PFSK-1 (cell line): ENCODE measurements around the gene CMYA5.

Source experiments
- FOXP2 ChIP-seq: optimal IDR thresholded peaks from 2 replicates; pipeline ENCODE3; 2011; ENCODE audit warnings: borderline replicate concordance, control low read depth, inconsistent platforms; ENCODE audit not compliant: insufficient read depth; ENCODE audit errors: extremely low read length, extremely low read depth
- POLR2AphosphoS5 ChIP-seq: IDR thresholded peaks from 2 replicates; pipeline ENCODE4 v1.6.1; 2012; ENCODE audit warnings: low read depth, mild to moderate bottlenecking, control low read depth, low read length, moderate library complexity
- SIN3A ChIP-seq: IDR thresholded peaks from 2 replicates; pipeline ENCODE4 v1.6.1; 2012; ENCODE audit warnings: mild to moderate bottlenecking, low read length, moderate library complexity, borderline replicate concordance; ENCODE audit not compliant: insufficient read depth
- TAF1 ChIP-seq: IDR thresholded peaks from 2 replicates; pipeline ENCODE4 v1.6.1; 2012; ENCODE audit warnings: low read length, control low read depth, borderline replicate concordance; ENCODE audit not compliant: insufficient read depth
- TF ChIP-seq, protein P1 (sequence below), 2 experiments: IDR thresholded peaks; 2 replicates each; pipeline versions ENCODE4 v1.6.1 to v1.8.0; 2011 to 2012; ENCODE audit warnings: low read depth in 2 of 2, low read length in 2 of 2, control low read depth in 1 of 2, inconsistent platforms in 1 of 2, mild to moderate bottlenecking in 1 of 2, moderate library complexity in 1 of 2; ENCODE audit not compliant: insufficient read depth in 1 of 2

Gene CMYA5

DNA sequence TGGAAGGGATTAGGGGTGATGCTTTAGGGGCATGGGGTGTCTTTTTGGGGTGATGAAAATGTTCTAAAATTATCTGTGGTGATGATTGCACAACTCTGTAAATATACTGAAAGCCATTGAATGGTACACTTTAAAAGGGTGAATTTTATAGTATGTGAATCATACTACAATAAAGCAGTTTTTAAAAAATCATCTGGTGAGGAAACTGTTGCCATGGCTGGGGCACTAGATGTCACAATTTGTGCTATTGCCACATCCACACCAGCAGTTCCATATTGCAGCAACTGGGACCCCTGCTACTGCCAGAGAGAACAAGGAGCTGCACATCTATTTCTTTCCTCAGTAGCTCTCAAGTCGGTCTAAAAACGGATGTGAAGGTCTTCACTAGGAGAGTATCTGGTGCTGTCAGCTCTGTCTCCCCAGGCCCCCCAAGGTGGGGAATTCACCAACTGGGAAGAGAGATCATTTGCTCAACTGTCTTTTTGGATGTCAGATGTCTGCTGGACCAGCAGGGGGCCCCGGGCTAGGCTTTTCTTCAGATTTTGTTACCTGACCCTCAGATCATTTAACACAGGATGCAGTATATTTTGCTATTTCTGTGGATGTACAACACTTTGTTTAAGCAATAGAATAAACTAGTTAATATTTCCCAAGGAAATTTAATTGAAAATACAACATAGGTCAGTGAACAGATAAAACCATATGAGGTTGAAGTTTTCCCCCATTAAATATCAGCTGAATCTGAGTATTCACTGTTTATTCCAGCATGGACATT, 13.2 kb downstream of the CMYA5 start:
- no peak for TF ChIP-seq SIN3A
- TF ChIP-seq POLR2AphosphoS5: no peak
- no peak for TF ChIP-seq FOXP2
- TF ChIP-seq, protein P1, sequence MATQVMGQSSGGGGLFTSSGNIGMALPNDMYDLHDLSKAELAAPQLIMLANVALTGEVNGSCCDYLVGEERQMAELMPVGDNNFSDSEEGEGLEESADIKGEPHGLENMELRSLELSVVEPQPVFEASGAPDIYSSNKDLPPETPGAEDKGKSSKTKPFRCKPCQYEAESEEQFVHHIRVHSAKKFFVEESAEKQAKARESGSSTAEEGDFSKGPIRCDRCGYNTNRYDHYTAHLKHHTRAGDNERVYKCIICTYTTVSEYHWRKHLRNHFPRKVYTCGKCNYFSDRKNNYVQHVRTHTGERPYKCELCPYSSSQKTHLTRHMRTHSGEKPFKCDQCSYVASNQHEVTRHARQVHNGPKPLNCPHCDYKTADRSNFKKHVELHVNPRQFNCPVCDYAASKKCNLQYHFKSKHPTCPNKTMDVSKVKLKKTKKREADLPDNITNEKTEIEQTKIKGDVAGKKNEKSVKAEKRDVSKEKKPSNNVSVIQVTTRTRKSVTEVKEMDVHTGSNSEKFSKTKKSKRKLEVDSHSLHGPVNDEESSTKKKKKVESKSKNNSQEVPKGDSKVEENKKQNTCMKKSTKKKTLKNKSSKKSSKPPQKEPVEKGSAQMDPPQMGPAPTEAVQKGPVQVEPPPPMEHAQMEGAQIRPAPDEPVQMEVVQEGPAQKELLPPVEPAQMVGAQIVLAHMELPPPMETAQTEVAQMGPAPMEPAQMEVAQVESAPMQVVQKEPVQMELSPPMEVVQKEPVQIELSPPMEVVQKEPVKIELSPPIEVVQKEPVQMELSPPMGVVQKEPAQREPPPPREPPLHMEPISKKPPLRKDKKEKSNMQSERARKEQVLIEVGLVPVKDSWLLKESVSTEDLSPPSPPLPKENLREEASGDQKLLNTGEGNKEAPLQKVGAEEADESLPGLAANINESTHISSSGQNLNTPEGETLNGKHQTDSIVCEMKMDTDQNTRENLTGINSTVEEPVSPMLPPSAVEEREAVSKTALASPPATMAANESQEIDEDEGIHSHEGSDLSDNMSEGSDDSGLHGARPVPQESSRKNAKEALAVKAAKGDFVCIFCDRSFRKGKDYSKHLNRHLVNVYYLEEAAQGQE (IDR thresholded peaks at IDR 0.05; ENCODE audit: insufficient read depth in 1 of 2, low read depth in 2 of 2, low read length in 2 of 2): no peak
- no peak for TF ChIP-seq TAF1

DNA sequence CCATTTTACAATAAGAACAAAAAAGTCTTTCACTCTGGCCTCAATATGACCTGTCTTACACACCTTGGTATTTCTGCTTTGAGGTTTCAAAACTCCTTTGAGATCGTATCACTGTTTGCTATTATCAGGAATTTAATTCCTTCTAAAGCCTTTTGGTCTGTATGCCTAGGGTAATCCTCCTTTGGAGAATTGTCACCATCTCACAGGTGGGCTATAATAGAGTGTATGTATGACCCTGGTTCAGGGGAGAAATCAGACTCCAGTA, 13.7 kb downstream of the CMYA5 start:
- no peak for TF ChIP-seq POLR2AphosphoS5
- no peak for TF ChIP-seq TAF1
- TF ChIP-seq, protein P1 (IDR thresholded peaks at IDR 0.05; ENCODE audit: insufficient read depth in 1 of 2, low read depth in 2 of 2, low read length in 2 of 2): no peak
- no peak for TF ChIP-seq SIN3A
- no peak for TF ChIP-seq FOXP2

DNA sequence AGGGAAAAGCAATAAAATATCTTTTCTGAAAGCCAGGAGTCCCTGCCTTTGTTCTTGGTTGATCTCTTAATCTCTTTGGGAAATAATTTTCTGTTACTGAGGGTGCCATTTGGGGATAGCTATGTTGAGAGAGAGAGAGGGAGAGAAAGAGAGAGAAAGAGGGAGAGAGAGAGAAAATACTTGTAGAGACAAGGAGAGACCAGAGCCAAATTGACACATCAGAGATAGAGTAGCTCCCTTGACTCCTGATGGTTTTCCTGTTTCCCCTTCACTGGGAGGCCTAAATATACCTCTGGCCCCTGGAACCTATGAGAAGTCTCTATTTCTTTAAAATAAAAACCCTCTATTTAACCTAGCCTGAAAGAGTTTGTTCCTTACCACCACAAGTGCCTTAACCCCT, 14.9 kb downstream of the CMYA5 start:
- TF ChIP-seq TAF1: no peak
- no peak for TF ChIP-seq SIN3A
- TF ChIP-seq, protein P1 (IDR thresholded peaks at IDR 0.05; ENCODE audit: insufficient read depth in 1 of 2, low read depth in 2 of 2, low read length in 2 of 2): no peak
- no peak for TF ChIP-seq POLR2AphosphoS5
- no peak for TF ChIP-seq FOXP2

DNA sequence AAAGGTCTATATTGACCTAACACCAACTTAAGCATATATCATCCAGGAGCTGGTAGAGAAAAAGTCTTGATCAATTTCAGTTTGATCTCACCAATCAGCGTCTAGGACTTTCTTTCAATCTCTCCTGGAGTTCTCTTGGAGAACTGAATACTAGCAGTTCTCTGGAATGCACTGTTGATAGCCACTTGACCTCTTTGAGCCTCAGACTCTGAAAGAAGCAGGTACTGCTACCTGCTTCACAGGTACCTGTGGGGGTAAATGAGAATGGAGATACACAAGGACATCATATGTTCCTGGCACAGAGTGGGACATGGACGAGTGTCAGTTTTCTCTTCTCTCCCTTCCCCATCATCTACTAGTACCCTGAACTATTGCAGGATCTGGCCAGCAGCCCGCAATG, 16.0 kb downstream of the CMYA5 start:
- TF ChIP-seq TAF1 (no peak), POLR2AphosphoS5 (no peak)

DNA sequence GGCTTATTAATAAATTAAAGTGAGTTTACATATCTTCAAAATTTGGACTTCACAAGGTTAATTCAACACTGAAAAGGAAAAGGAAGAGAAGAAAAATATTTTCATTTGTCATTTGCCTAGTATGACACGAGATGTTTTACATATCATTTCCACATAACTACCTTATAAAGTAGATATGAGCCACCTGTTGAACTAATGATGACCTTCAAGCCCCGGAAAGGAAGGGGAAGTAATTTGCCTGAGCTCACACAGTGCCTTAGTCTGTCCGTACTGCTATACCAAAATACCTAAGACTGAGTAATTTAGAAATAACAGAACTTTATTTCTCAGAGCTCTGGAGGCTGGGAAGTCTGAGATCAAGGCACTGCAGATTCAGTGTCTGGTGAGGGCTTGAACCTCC, 17.9 kb downstream of the CMYA5 start:
- TF ChIP-seq, protein P1 (IDR thresholded peaks at IDR 0.05; ENCODE audit: insufficient read depth in 1 of 2, low read depth in 2 of 2, low read length in 2 of 2): no peak
